WTC11 (cell line): ENCODE measurements around the gene RNF150. TPM values are rescaled to one million over a fixed set of nuclear protein-coding genes. Genes with fewer than 3 reads are reported as not detected.

ENCODE experiments used
- ATAC-seq: fragments of 200-7000 bp; cut with Tn5 transposase; 2 replicates; pipeline ENCODE4 v1.10.0; 2021; ENCODE audit warnings: mild to moderate bottlenecking, moderate library complexity
- CTCF ChIA-PET: fragments of 300-600 bp; sonication (Branson Sonifier 250); formaldehyde crosslinking; loops from one replicate; lab custom pipeline; 2021; ENCODE audit warnings: antibody characterized with exemption; lab: Charles Lee
- POLR2A ChIA-PET: fragments of 350-600 bp; sonication (Branson Sonifier 250); formaldehyde crosslinking; loops from one replicate; lab custom pipeline; 2021; ENCODE audit warnings: antibody characterized with exemption; lab: Charles Lee
- DNase-seq: peaks from one replicate; pipeline ENCODE4 v3.0.0; 2021; ENCODE audit warnings: low spot score
- H3K27ac Mint-ChIP-seq: 2 replicates; pipeline ENCODE4 v1.8.0; 2021; ENCODE audit warnings: mixed read lengths
- H3K27me3 Mint-ChIP-seq: 2 replicates; pipeline ENCODE4 v1.8.0; 2021; ENCODE audit warnings: low read depth, mild to moderate bottlenecking, moderate library complexity, mixed read lengths
- H3K36me3 Mint-ChIP-seq: 2 replicates; pipeline ENCODE4 v1.8.0; 2021; ENCODE audit warnings: mixed read lengths
- H3K4me1 Mint-ChIP-seq: 2 replicates; pipeline ENCODE4 v1.8.0; 2022; ENCODE audit warnings: mixed read lengths
- H3K4me3 Mint-ChIP-seq: 2 replicates; pipeline ENCODE4 v1.8.0; 2021; ENCODE audit warnings: mild to moderate bottlenecking, moderate library complexity, mixed read lengths
- H3K9me3 Mint-ChIP-seq: 2 replicates; pipeline ENCODE4 v1.8.0; 2021; ENCODE audit warnings: mixed read lengths
- ATF6 ChIP-seq: sonication (generic); formaldehyde crosslinking; IDR thresholded peaks from 2 replicates; pipeline ENCODE4 v1.8.1; 2023; ENCODE audit warnings: mild to moderate bottlenecking, missing genetic modification reagents
- CREB1 ChIP-seq: sonication (generic); formaldehyde crosslinking; IDR thresholded peaks from 2 replicates; pipeline ENCODE4 v1.8.0; 2023; ENCODE audit warnings: mild to moderate bottlenecking, missing genetic modification reagents
- ETV6 ChIP-seq: sonication (generic); formaldehyde crosslinking; IDR thresholded peaks from 2 replicates; pipeline ENCODE4 v1.8.1; 2022; ENCODE audit warnings: mild to moderate bottlenecking, missing genetic modification reagents
- GABPB1 ChIP-seq: sonication (generic); formaldehyde crosslinking; IDR thresholded peaks from 2 replicates; pipeline ENCODE4 v1.8.1; 2023; ENCODE audit warnings: mild to moderate bottlenecking, missing genetic modification reagents
- GTF2I ChIP-seq: fragments of 250-450 bp; sonication (Bioruptor Pico); conservative IDR thresholded peaks from 2 replicates; pipeline ENCODE4 v1.4.0; 2021; ENCODE audit warnings: mild to moderate bottlenecking
- MYBL2 ChIP-seq: sonication (generic); formaldehyde crosslinking; IDR thresholded peaks from 2 replicates; pipeline ENCODE4 v1.8.1; 2023; ENCODE audit warnings: mild to moderate bottlenecking, moderate library complexity, missing genetic modification reagents
- NFE2L1 ChIP-seq: sonication (generic); formaldehyde crosslinking; IDR thresholded peaks from 2 replicates; pipeline ENCODE4 v1.8.1; 2023; ENCODE audit warnings: missing genetic modification reagents
- NR2C2 ChIP-seq: sonication (generic); formaldehyde crosslinking; IDR thresholded peaks from 2 replicates; pipeline ENCODE4 v1.8.0; 2022; ENCODE audit warnings: mild to moderate bottlenecking, missing genetic modification reagents
- RORB ChIP-seq: fragments of 250-450 bp; sonication (Bioruptor Pico); IDR thresholded peaks from 2 replicates; pipeline ENCODE4 v1.9.0; 2021; ENCODE audit warnings: mild to moderate bottlenecking
- SMAD4 ChIP-seq: sonication (generic); formaldehyde crosslinking; IDR thresholded peaks from 2 replicates; pipeline ENCODE4 v1.8.0; 2022; ENCODE audit warnings: mild to moderate bottlenecking, missing genetic modification reagents
- SP1 ChIP-seq: sonication (generic); formaldehyde crosslinking; conservative IDR thresholded peaks from 2 replicates; pipeline ENCODE4 v1.8.1; 2022; ENCODE audit warnings: missing genetic modification reagents
- USF1 ChIP-seq: sonication (generic); formaldehyde crosslinking; IDR thresholded peaks from 2 replicates; pipeline ENCODE4 v1.8.0; 2022; ENCODE audit warnings: mild to moderate bottlenecking, missing genetic modification reagents
- ZNF138 ChIP-seq: sonication (generic); formaldehyde crosslinking; conservative IDR thresholded peaks from 2 replicates; pipeline ENCODE4 v1.8.1; 2022; ENCODE audit warnings: mild to moderate bottlenecking, moderate library complexity, missing genetic modification reagents
- ZNF219 ChIP-seq: sonication (generic); formaldehyde crosslinking; IDR thresholded peaks from 2 replicates; pipeline ENCODE4 v1.8.0; 2023; ENCODE audit warnings: missing genetic modification reagents, mild to moderate bottlenecking, borderline replicate concordance
- ZNF317 ChIP-seq: sonication (generic); formaldehyde crosslinking; IDR thresholded peaks from 2 replicates; pipeline ENCODE4 v1.8.1; 2023; ENCODE audit warnings: low read depth, mild to moderate bottlenecking, moderate library complexity, missing genetic modification reagents, borderline replicate concordance
- ZNF396 ChIP-seq: fragments of 250-450 bp; sonication (Bioruptor Pico); IDR thresholded peaks from 2 replicates; pipeline ENCODE4 v1.8.0; 2021; ENCODE audit warnings: mild to moderate bottlenecking, moderate library complexity, borderline replicate concordance
- ZNF425 ChIP-seq: fragments of 250-450 bp; sonication (Bioruptor Pico); conservative IDR thresholded peaks from 2 replicates; pipeline ENCODE4 v1.9.0; 2021; ENCODE audit warnings: mild to moderate bottlenecking
- ZNF512 ChIP-seq: sonication (generic); formaldehyde crosslinking; IDR thresholded peaks from 2 replicates; pipeline ENCODE4 v1.8.1; 2022; ENCODE audit warnings: missing genetic modification reagents, borderline replicate concordance
- ZNF532 ChIP-seq: fragments of 250-450 bp; sonication (Bioruptor Pico); IDR thresholded peaks from 2 replicates; pipeline ENCODE4 v1.9.0; 2021; ENCODE audit warnings: mild to moderate bottlenecking, borderline replicate concordance
- total RNA-seq: library from RNA; stranded (reverse); gene quantifications from 3 replicates; pipeline ENCODE4 v1.2.3, GENCODE V29; 2021
- TF ChIP-seq, protein P1 (sequence below): sonication (generic); formaldehyde crosslinking; conservative IDR thresholded peaks from 2 replicates; pipeline ENCODE4 v1.8.1; 2023; ENCODE audit warnings: mild to moderate bottlenecking, low read depth, missing genetic modification reagents, moderate library complexity
- TF ChIP-seq, protein P2 (sequence below): sonication (generic); formaldehyde crosslinking; IDR thresholded peaks from 2 replicates; pipeline ENCODE4 v1.8.0; 2023; ENCODE audit warnings: mild to moderate bottlenecking, missing genetic modification reagents

Gene RNF150
- total RNA-seq, 1 experiment from 2014 or later = 5.9 TPM

- TF ChIP-seq, protein P1, sequence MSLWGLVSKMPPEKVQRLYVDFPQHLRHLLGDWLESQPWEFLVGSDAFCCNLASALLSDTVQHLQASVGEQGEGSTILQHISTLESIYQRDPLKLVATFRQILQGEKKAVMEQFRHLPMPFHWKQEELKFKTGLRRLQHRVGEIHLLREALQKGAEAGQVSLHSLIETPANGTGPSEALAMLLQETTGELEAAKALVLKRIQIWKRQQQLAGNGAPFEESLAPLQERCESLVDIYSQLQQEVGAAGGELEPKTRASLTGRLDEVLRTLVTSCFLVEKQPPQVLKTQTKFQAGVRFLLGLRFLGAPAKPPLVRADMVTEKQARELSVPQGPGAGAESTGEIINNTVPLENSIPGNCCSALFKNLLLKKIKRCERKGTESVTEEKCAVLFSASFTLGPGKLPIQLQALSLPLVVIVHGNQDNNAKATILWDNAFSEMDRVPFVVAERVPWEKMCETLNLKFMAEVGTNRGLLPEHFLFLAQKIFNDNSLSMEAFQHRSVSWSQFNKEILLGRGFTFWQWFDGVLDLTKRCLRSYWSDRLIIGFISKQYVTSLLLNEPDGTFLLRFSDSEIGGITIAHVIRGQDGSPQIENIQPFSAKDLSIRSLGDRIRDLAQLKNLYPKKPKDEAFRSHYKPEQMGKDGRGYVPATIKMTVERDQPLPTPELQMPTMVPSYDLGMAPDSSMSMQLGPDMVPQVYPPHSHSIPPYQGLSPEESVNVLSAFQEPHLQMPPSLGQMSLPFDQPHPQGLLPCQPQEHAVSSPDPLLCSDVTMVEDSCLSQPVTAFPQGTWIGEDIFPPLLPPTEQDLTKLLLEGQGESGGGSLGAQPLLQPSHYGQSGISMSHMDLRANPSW = no peak
- TF ChIP-seq MYBL2 (no peak), ZNF425 (CRISPR knock-in tag) (no peak), NR2C2 (CRISPR knock-in tag) (no peak), ATF6 (CRISPR knock-in tag) (no peak), CREB1 (CRISPR knock-in tag) (no peak), NFE2L1 (no peak), USF1 (CRISPR knock-in tag) (no peak), ZNF512 (CRISPR knock-in tag) (no peak), ZNF532 (CRISPR knock-in tag) (no peak)
Observed at GRCh38 chr4:140849526-140849925, 283.7 kb downstream of the RNF150 start (continued).

GRCh38 chr4:140846736-140847135 lies 286.5 kb downstream of the RNF150 start:
- DNase-seq = no peak
- ATAC-seq = no peak
- Mint-ChIP-seq H3K27ac (no peak overlapping the region), H3K4me3 (no peak overlapping the region), H3K9me3 (no peaks in the 10 kb centered on the region), H3K4me1 (no peaks in the 10 kb centered on the region), H3K27me3 (no peaks in the 10 kb centered on the region; the same call in 1 of the 2 replicates), H3K36me3 (no peaks in the 10 kb centered on the region)
- ChIA-PET CTCF (no interaction called here), POLR2A (no interaction called here)
- TF ChIP-seq GABPB1 (CRISPR knock-in tag) (no peak), RORB (CRISPR knock-in tag) (no peak), SMAD4 (CRISPR knock-in tag) (no peak), GTF2I (CRISPR knock-in tag) (no peak), SP1 (CRISPR knock-in tag) (no peak), ETV6 (CRISPR knock-in tag) (no peak), ZNF219 (no peak), ZNF138 (CRISPR knock-in tag) (no peak), ZNF317 (CRISPR knock-in tag) (no peak), ZNF396 (CRISPR knock-in tag) (no peak)
- TF ChIP-seq, protein P2, sequence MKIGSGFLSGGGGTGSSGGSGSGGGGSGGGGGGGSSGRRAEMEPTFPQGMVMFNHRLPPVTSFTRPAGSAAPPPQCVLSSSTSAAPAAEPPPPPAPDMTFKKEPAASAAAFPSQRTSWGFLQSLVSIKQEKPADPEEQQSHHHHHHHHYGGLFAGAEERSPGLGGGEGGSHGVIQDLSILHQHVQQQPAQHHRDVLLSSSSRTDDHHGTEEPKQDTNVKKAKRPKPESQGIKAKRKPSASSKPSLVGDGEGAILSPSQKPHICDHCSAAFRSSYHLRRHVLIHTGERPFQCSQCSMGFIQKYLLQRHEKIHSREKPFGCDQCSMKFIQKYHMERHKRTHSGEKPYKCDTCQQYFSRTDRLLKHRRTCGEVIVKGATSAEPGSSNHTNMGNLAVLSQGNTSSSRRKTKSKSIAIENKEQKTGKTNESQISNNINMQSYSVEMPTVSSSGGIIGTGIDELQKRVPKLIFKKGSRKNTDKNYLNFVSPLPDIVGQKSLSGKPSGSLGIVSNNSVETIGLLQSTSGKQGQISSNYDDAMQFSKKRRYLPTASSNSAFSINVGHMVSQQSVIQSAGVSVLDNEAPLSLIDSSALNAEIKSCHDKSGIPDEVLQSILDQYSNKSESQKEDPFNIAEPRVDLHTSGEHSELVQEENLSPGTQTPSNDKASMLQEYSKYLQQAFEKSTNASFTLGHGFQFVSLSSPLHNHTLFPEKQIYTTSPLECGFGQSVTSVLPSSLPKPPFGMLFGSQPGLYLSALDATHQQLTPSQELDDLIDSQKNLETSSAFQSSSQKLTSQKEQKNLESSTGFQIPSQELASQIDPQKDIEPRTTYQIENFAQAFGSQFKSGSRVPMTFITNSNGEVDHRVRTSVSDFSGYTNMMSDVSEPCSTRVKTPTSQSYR (CRISPR knock-in tag) = no peak
